GM03348 (cell line): ENCODE results near the gene FBXO38.

ENCODE experiments used
- DNase-seq: peaks from one replicate; pipeline ENCODE4 v3.0.0; 2012; ENCODE audit warnings: low spot score

The FBXO38 gene

GRCh38 chr5:148474025-148474511, 90.3 kb downstream of the FBXO38 start:
- no peak for DNase-seq

GRCh38 chr5:148476302-148476701, 92.5 kb downstream of the FBXO38 start:
- DNase-seq = no peak

- DNase-seq = no peak
Observed at GRCh38 chr5:148477429-148477828, 93.7 kb downstream of the FBXO38 start.

- DNase-seq = no peak
Observed at GRCh38 chr5:148482196-148482595, 98.4 kb downstream of the FBXO38 start.

- peak; percentile 67 for DNase-seq
Observed at GRCh38 chr5:148482697-148483462, 99.1 kb downstream of the FBXO38 start.

GRCh38 chr5:148483750-148484149, 100.0 kb downstream of the FBXO38 start:
- DNase-seq = no peak

GRCh38 chr5:148484651-148485050, 100.9 kb downstream of the FBXO38 start:
- no peak for DNase-seq

GRCh38 chr5:148486456-148486855, 102.7 kb downstream of the FBXO38 start:
- DNase-seq = no peak

- DNase-seq = no peak
Observed at GRCh38 chr5:148488757-148489156, 105.0 kb downstream of the FBXO38 start.

GRCh38 chr5:148491015-148491792, 107.4 kb downstream of the FBXO38 start:
- no peak for DNase-seq

- DNase-seq = no peak
Observed at GRCh38 chr5:148491793-148492184, 108.0 kb downstream of the FBXO38 start.

GRCh38 chr5:148492351-148492750, 108.6 kb downstream of the FBXO38 start:
- DNase-seq = no peak
